Head of caudate nucleus (tissue), 42 donors: ENCODE data around the gene ACHE.
"Not testable (repeated sequence)": the region's sequence is repeated elsewhere in the genome, so short reads cannot be mapped to it uniquely, and the experiment has no call there.

Experiments
- DNase-seq, 42 donors: peaks; one replicate each; pipeline versions ENCODE4 v3.0.0 to v3.0.0-alpha.2; 2020 to 2021; ENCODE audit warnings: mixed read lengths in 7 of 42
- intact Hi-C: fragments of 100-400 bp; cut with DNase I; formaldehyde crosslinking; loops from one replicate; pipeline ENCODE4 v1.15.0; 2022

Gene ACHE

DNA sequence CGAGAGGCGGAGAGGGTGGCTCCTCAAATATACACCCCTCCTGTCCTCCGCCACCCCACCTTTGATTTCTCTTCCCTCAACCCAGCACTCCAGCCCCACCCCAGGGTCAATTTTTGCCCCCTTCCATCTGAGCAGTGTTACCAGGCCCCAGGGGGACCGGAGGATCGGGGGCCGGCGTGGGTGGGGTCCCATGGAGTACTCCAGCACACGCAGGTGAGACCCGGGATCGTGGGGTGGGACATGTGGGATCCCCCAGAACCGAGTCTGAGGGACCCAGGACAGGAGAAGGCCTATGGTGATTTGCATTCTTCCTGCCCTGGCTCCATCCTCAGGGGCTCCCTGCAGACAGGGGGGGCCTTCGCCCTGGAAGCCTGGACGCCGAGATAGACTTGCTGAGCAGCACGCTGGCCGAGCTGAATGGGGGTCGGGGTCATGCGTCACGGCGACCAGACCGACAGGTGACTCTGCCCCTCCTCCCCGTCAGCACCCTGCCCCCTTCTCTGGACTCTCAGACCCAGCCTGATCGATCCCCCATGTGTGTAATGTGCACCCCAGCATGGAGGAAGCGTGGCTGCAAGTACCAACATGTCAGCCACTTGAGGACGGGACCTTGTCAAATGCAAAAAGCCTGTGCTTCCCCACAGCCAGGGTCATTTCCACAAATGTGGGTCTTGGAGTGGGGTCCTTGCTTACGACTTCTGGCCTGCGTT is 27.8 kb downstream of the ACHE start:
- peak in 1 of 42 donors; percentile 39 for DNase-seq
- intact Hi-C loops, result no loop called here

DNA sequence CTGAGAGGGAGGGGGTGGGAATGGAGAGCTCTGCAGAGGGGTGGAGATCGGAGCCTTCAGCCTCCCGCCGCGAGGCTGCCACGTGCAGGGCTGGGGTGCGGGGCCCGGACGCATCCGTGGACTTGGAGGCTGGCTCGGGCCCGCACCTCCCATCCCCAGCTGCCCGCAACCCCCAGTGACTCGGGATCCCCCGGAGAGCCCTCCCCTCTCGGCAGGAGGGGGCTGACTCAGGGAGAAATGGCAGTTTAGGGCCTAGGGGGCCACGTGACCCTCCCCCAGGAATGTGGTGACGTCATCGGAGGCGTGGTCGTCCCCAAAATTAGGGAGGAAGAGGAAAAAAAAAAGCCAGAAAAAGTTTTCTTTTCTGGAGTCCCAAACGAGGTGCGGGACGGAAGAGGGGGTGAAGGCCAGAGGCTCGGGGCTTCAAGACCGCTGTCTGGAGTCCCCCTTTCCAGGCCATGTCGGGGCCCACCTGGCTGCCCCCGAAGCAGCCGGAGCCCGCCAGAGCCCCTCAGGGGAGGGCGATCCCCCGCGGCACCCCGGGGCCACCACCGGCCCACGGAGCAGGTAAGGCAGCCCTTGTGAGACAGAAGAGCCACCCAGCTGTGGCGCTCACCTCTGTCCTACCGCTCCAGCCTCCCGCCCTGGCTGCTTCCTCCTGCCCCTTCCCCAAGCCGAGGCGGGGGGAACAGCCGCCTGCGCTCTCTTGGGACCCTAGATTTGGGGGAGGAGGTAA is 28.5 kb downstream of the ACHE start, which contains the start of gene TRIP6:
TRIP6 (plus strand) TSS at position 348 of the 736 bp plus-strand sequence; CDS start at position 459, 111 bp downstream.
- intact Hi-C loops, result no loop called here

DNA sequence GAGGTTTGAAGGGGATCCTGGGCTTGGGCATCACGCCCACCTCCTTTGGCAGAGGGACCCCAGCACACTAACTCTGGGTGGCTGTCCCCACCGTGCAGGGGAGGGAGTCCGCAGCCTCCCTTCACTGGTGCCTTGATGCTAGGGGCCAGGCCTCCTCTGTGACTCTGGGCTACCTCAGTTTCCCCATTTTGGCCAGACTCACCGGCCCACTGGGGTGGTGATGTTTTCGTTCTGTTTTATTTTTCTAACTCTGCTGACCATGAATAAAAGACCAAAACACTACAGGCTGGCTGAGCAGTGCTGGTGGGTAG is 29.0 kb downstream of the ACHE start:
- DNase-seq, result no peak
- intact Hi-C loops, result no loop called here

More for the DNA sequence above, 28.5 kb downstream of the ACHE start, which contains the start of gene TRIP6:
- peak; percentile 77 to 95 (median 88) for DNase-seq

DNA sequence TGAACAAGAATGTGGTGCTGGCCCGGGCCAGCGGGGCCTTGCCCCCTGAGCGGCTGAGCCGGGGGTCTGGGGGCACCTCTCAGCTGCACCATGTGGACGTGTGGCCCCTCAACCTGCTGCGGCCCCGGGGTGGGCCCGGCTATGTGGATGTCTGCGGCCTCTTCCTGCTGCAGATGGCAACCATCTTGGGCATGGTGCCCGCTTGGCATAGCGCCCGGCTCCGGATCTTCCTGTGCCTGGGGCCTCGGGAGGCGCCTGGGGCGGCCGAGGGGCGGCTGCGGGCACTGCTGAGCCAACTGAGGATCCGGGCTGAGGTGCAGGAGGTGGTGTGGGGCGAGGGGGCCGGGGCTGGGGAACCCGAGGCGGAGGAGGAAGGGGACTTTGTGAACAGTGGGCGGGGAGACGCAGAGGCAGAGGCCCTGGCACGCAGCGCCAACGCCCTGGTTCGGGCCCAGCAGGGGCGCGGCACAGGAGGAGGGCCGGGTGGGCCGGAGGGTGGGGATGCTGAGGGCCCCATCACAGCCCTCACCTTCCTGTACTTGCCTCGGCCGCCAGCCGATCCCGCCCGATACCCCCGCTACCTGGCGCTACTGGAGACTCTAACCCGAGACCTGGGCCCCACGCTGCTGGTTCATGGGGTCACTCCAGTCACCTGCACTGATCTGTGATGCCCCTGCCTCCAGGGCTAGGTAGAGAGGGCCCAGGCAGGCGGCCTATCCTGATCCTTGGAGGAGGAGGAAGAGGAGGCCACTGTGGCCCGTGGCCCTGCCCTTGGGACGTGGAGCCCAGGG is 29.6 kb downstream of the ACHE start:
- intact Hi-C loops, result no loop called here
- DNase-seq, result peak; percentile 73 to 96 (median 92)

DNA sequence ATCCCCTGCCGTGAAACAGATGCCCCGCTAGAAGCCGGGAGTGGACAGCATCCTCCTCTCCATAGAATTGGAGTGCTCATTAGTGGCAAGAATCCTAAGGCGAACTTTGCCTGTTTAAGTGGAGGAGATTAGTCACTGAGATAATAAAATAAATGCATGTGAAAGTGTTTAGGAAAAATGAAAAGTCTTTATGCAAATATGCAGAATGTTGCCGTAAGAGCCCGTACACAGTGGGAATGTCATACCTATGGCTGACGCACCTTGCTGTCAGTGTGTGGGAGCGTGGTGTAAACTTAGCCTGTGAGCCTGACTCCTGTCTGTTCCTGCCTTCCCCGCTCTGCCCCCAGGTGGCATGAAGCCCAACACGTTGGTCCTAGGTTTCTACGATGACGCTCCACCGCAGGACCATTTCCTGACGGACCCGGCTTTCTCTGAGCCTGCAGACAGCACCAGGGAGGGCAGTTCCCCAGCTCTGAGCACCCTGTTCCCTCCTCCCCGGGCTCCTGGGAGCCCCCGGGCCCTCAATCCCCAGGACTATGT is 30.2 kb downstream of the ACHE start:
- intact Hi-C loops, result no loop called here
- peak in 25 of 42 donors; percentile 31 to 81 (median 58) for DNase-seq

DNA sequence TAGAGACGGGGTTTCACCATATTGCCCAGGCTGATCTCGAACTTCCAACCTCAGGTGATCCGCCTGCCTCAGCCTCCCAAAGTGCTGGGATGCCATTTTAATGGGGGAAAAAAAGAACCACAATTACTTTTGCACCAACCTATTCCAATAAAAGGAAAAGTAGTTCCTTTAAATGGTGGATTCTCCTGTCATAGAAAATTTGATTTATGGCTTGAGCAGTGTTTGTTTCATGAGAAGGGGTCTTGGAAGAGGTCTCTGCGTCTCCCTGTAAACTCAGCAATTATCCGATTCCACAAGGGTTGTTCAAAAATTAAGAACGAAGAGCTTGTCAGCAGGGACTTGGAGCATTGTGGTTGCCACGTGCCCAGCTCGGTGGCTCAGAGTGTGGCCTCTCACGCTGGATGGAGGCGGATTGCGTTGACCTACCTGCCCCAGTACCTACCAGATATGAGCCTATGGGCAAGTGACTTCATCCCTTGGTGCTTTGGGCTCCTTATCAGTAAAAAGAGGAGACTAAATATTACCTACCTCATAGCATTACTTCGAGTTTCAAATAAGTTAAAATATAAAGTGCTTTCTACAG is 31.3 kb downstream of the ACHE start:
- DNase-seq, result no peak
- intact Hi-C loops, result no loop called here

DNA sequence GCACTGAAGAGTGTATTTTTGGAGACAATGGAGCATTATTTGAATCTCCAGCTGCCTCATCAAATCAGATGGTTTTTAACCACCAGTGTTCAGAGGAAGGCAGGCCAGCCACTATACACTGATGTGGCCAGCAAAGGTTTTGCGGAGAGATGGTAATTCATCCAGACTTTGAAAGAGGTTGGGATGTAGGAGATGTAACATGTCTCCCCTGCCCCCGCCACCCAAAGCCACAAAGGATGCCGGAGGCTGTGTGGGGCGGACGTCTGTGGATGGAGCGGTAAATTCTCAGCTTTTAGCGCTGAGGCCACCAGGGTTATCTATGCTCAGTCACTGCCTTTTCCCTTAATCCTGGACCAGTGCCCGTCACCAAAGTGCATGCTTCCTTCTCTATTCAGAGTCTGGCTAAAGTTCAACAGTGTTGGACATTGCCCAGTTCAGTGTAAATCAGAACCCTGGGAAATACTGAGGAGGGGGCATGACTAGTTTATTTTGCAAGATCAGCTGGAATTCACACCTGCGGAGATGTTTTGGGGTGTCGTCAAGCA is 32.2 kb downstream of the ACHE start:
- DNase-seq, result peak in 10 of 42 donors; percentile 17 to 61 (median 46)
- intact Hi-C loops, result no loop called here

DNA sequence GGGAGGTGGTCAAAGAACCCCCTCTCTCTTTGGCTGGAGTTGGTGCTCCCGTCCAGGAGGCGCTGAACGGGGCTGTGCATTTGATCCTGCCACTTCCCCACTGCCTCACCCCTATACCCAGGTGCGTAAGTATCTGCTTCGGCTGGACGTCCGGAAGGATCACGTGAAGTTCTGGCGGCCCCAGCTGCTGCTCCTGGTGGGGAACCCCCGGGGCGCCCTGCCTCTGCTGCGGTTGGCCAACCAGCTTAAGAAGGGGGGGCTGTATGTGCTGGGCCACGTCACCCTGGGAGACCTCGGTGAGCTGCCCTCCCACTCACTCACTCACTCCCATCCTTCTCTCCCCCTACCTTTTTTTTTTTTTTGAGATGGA is 34.1 kb downstream of the ACHE start:
- intact Hi-C loops, result no loop called here
- no peak for DNase-seq

DNA sequence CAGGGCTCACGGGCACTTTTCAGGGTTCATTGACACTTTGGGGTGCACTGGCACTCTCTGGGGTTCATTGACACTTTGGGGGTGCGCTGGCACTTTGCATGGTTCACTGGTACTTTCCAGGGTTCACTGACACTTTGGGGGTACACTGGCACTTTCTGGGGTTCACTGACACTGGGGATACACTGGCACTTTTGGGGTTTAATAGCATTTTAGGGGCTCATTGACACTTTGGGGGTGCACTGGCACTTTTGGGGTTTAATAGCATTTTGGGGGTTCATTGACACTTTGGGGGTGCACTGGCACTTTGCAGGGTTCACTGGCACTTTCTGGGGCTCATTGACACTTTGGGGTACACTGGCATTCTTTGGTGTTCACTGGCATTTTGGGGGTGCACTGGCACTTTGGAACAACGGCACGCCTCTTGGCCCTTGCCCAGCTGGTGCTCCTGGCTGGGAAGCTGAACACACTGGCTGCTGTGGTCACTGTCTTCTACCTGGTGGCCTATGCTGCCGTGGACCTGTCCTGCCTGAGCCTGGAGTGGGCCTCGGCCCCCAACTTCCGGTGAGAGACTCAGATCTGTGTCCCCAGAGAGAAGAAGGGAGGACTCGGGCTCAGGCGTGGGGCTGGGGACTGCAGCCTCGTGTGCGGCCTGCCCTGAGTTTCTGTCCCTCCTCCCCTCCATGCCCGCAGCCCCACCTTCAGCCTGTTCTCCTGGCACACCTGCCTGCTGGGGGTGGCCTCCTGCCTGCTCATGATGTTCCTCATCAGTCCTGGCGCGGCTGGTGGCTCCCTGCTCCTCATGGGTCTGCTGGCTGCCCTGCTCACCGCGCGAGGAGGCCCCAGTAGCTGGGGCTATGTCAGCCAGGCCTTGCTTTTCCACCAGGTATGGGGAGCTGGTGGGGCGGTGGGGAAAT is 34.7 kb downstream of the ACHE start:
- intact Hi-C loops, result no loop called here
- no peak for DNase-seq

DNA sequence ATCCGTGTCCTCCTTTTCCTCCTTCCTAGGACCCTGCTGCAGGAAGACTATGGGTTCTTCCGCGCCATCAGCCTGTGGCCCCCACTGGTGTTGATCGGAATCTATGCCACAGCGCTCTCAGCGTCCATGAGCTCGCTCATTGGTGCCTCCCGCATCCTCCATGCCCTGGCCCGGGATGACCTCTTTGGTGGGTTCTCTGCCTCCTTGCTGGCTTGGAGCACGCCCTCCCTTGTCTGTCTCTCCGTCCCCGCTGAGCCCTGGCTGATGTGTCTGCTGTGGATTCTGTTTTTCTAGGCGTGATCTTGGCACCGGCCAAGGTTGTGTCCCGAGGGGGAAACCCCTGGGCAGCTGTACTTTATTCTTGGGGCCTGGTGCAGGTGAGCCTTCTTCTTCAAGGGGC is 35.8 kb downstream of the ACHE start:
- DNase-seq, result no peak
- intact Hi-C loops, result no loop called here

DNA sequence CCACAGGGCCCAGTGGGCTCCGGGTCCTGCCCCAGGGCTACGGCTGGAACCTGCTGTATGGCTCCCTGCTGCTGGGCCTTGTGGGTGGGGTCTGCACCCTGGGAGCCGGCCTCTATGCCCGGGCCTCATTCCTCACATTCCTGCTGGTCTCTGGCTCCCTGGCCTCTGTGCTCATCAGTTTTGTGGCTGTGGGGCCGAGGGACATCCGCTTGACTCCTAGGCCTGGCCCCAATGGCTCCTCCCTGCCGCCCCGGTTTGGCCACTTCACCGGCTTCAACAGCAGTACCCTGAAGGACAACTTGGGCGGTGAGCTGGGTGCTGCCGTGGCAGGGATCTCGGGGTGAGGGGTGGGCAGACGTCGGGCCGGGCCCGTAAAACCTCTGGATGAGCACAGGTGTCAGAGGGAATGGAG is 38.8 kb downstream of the ACHE start:
- peak in 2 of 42 donors; percentile 1 to 3 for DNase-seq
- intact Hi-C loops, result no loop called here

DNA sequence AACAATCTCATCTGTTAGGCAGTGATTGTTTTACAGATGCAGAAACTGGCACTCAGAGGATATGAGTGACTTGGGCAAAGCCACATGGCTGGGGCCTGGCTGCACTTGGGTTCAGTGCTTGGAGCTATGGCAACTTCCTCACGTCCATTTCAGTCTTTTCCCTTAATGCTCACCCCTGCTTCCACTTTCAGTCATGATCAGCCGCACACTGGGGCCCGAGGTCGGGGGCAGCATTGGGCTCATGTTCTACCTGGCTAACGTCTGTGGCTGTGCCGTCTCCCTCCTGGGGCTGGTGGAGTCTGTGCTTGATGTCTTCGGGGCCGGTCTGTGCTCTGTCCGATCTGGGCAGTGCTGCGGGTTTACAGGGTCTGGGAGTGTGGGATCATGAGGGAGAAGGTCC is 40.2 kb downstream of the ACHE start:
- intact Hi-C loops, result no loop called here
- DNase-seq, result no peak

DNA sequence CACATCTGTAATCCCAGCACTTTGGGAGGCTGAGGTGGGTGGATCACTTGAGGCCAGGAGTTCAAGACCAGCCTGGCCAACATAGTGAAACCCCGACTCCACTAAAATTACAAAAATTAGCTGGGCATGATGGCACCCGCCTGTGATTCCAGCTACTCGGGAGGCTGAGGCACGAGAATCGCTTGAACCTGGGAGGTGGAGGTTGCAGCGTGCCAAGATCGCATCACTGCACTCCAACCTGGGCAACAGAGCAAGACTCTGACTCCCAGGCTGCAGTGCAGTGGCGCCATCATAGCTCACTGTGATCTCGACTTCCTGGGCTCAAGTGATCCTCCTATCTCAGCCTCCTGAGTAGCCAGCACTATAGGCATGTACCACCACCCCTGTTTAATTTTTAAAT is 40.8 kb downstream of the ACHE start:
- not testable (repeated sequence) for DNase-seq
- intact Hi-C loops, result loop anchor here (5.0 kb wide), 1 partner anchor 148 kb away; the partner anchor contains the start of gene POP7

DNA sequence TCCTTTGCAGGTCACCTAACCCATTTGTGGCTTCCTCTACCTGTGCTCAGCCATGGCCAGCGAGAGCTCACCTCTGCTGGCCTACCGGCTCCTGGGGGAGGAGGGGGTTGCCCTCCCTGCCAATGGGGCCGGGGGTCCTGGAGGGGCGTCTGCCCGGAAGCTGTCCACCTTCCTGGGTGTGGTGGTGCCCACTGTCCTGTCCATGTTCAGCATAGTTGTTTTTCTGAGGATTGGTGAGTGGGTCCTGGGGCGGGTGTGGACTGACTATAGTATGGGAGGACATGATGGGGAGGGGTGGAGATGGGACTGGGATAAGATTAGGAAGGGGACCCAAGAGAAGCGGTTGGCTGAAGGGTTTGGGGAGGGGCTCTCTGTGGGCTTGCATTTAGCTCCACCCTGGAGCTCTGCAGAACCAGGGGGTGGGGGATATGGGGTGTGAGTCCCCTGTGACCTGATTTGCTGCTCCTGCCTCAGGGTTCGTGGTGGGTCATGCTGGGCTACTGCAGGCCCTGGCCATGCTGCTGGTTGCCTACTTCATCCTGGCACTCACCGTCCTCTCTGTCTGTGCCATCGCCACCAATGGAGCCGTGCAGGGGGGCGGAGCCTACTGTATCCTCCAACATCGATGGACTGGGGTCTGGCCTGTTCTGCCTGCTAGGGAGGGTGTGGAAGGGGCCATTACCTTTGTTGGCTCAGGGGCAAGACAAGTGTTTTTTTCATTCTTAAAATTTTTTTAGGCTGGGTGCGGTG is 41.4 kb downstream of the ACHE start:
- peak in 1 of 42 donors; percentile 1 for DNase-seq
- intact Hi-C loops, result loop anchor here (5.0 kb wide), 1 partner anchor 147 kb away; the partner anchor contains the start of gene POP7

DNA sequence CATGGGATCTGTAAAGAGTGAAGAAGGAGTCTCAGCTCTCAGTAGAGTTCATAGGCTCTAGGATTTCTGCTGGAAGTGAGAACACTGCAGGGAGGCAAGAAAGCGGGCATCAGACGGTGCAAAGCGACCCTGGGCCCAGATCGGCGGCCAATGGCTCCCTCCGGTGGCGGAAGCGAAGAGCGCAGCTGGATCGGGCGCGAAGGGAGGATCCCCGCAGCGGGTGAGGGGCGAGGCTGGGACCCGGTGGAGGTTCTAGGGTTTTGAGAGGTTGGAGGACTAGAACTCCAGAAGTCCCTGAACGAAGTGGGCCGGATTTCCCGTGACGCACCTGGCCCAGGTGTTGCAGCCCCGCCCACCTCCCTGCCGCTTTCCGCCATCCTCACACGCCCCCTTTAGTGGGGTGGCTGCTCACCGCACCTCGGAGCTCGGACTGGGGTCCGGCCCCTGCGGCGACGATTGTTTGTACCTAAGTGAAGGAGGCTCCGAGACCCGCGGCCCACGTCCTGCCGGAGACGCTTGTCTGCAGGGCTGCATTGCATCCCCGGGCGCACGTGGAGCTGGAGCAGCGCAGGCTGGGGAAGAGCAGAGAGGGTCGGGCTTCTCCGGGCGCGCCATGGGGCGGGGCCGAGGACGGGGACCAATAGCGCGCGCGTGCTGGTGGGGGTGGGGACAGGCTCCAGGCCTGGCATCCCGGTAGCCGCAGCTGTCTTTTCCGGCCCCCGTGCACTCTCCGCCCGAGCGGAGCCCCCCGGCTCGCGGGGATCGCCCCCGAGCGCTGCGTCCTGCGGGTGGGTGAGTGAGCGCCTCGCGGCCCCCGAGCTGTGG is 43.4 kb downstream of the ACHE start, which contains the start of gene SLC12A9:
SLC12A9 (plus strand) TSS at position 666 of the 825 bp plus-strand sequence. CDS start 1,485 bp downstream, outside the sequence.
- peak; percentile 77 to 96 (median 92) for DNase-seq
- intact Hi-C loops, result loop anchor here (5.0 kb wide), 1 partner anchor 145 kb away; the partner anchor contains the start of gene POP7

DNA sequence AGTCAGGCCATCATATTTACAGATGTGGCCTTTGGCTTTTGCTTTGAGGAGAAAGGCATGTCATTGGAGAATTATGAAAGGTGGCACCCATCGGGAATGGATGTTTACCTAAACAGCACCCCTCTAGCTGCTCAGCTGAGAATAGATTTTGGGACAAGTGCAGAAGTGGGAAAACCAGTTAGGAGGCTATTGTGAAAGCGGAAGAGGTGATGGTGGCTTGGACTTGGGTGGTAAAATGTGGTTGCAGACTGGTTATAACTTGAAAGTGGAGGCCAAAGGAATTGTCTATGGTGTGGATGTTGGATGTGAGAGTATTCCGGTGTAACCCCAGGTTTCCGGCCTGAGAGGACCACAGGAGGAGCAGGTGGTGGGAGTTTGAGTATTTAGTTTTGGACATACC is 48.3 kb downstream of the ACHE start:
- intact Hi-C loops, result no loop called here
- DNase-seq, result no peak
